Osteoblast (primary cell): ENCODE data around the gene AP1M1. TPM values are rescaled to one million over a fixed set of nuclear protein-coding genes. Genes with fewer than 3 reads are reported as not detected.

ENCODE experiments used
- DNase-seq: peaks from one replicate; pipeline ENCODE4 v3.0.0; 2011; ENCODE audit warnings: low spot score, mixed read lengths; ENCODE audit not compliant: insufficient read length; ENCODE audit errors: missing footprints
- H2AFZ ChIP-seq: 2 replicates; pipeline ENCODE4 v1.6.0; 2011; ENCODE audit warnings: mild to moderate bottlenecking, low read length
- H3K27ac ChIP-seq: 2 replicates; pipeline ENCODE4 v1.5.1; 2011; ENCODE audit warnings: mild to moderate bottlenecking, low read depth, low read length, moderate library complexity
- H3K27me3 ChIP-seq: 2 replicates; pipeline ENCODE4 v1.6.0; 2012; ENCODE audit warnings: mild to moderate bottlenecking, control low read depth, inconsistent platforms, low read length, moderate library complexity; ENCODE audit not compliant: insufficient read depth
- H3K36me3 ChIP-seq: 2 replicates; pipeline ENCODE4 v1.5.1; 2011; ENCODE audit warnings: mild to moderate bottlenecking, low read length, control low read depth, moderate library complexity; ENCODE audit not compliant: insufficient read depth
- H3K4me1 ChIP-seq: 2 replicates; pipeline ENCODE4 v1.5.1; 2011; ENCODE audit warnings: mild to moderate bottlenecking, low read length, control low read depth, moderate library complexity; ENCODE audit not compliant: insufficient read depth
- H3K4me2 ChIP-seq: 2 replicates; pipeline ENCODE4 v1.6.0; 2011; ENCODE audit warnings: mild to moderate bottlenecking, low read length; ENCODE audit not compliant: insufficient read depth
- H3K4me3 ChIP-seq: fragments of 200-600 bp; sonication (generic); 3 replicates; pipeline ENCODE4 v1.5.1; 2012; ENCODE audit warnings: mild to moderate bottlenecking, low read length, inconsistent platforms; ENCODE audit not compliant: insufficient read depth
- H3K79me2 ChIP-seq: 2 replicates; pipeline ENCODE4 v1.6.0; 2012; ENCODE audit warnings: mild to moderate bottlenecking, low read length, control low read depth, inconsistent platforms; ENCODE audit not compliant: insufficient read depth
- H3K9me3 ChIP-seq: 2 replicates; pipeline ENCODE4 v1.5.1; 2011; ENCODE audit warnings: low read depth, low read length, control low read depth
- H4K20me1 ChIP-seq: 2 replicates; pipeline ENCODE4 v1.6.0; 2012; ENCODE audit warnings: mild to moderate bottlenecking, low read length, control low read depth; ENCODE audit not compliant: insufficient read depth
- CTCF ChIP-seq: IDR thresholded peaks from 2 replicates; pipeline ENCODE4 v1.5.1; 2011; ENCODE audit warnings: mild to moderate bottlenecking, low read depth, low read length, moderate library complexity; ENCODE audit errors: extremely low read depth
- total RNA-seq: library from RNA; depleted of rRNA; stranded (reverse); fragments of >200 nt; gene quantifications from 2 replicates; pipeline ENCODE4 v1.2.3, GENCODE V29; 2012

Gene AP1M1
- total RNA-seq, 1 donor = 52.1 TPM

GRCh38 chr19:16207490-16208025 lies 9.8 kb downstream of the AP1M1 start:
- Histone ChIP-seq H3K4me2 (no peak overlapping the region), H3K27me3 (no peaks in the 10 kb centered on the region), H4K20me1 (peaks cover 33% of the 10 kb centered on the region), H2AFZ (no peak overlapping the region), H3K36me3 (peaks cover 70% of the 10 kb centered on the region), H3K27ac (no peak overlapping the region), H3K79me2 (peaks cover 61% of the 10 kb centered on the region), H3K9me3 (no peaks in the 10 kb centered on the region), H3K4me1 (peaks cover 4% of the 10 kb centered on the region), H3K4me3 (no peak overlapping the region)
- peak; percentile 35 for DNase-seq
- no peak for TF ChIP-seq CTCF

GRCh38 chr19:16208064-16208759 lies 10.5 kb downstream of the AP1M1 start:
- Histone ChIP-seq H3K4me1 (no peaks in the 10 kb centered on the region), H4K20me1 (peaks cover 32% of the 10 kb centered on the region), H3K79me2 (peaks cover 61% of the 10 kb centered on the region), H3K4me3 (no peak overlapping the region), H3K4me2 (no peak overlapping the region), H3K9me3 (no peaks in the 10 kb centered on the region), H3K27me3 (no peaks in the 10 kb centered on the region), H2AFZ (no peak overlapping the region), H3K27ac (no peak overlapping the region), H3K36me3 (peaks cover 65% of the 10 kb centered on the region)
- DNase-seq = peak; percentile 46
- no peak for TF ChIP-seq CTCF

GRCh38 chr19:16208847-16209665 lies 11.3 kb downstream of the AP1M1 start:
- H3K79me2 ChIP-seq = peaks cover 60% of the 10 kb centered on the region
- H3K4me1 ChIP-seq = no peaks in the 10 kb centered on the region
- H3K36me3 ChIP-seq = peaks cover 57% of the 10 kb centered on the region
- no peak for TF ChIP-seq CTCF
- H3K4me3 ChIP-seq = no peak overlapping the region
- peaks cover 25% of the 10 kb centered on the region for H4K20me1 ChIP-seq
- H3K27ac ChIP-seq = no peak overlapping the region
- H3K9me3 ChIP-seq = no peaks in the 10 kb centered on the region
- no peak for DNase-seq
- H3K4me2 ChIP-seq = no peak overlapping the region
- H3K27me3 ChIP-seq = no peaks in the 10 kb centered on the region
- H2AFZ ChIP-seq = no peak overlapping the region

- TF ChIP-seq CTCF = no peak
- Histone ChIP-seq H4K20me1 (peaks cover 18% of the 10 kb centered on the region), H3K4me3 (no peak overlapping the region), H3K4me2 (no peak overlapping the region), H3K79me2 (peaks cover 60% of the 10 kb centered on the region), H2AFZ (no peak overlapping the region), H3K4me1 (no peaks in the 10 kb centered on the region), H3K36me3 (peaks cover 48% of the 10 kb centered on the region), H3K27ac (no peak overlapping the region), H3K27me3 (no peaks in the 10 kb centered on the region), H3K9me3 (no peaks in the 10 kb centered on the region)
- no peak for DNase-seq
These were observed 12.5 kb downstream of the AP1M1 start for GRCh38 chr19:16210168-16210567.
